ENCODE data around the gene PSPN. TPM values are rescaled to one million over a fixed set of nuclear protein-coding genes. Genes with fewer than 3 reads are reported as not detected.

Gene PSPN, protein sequence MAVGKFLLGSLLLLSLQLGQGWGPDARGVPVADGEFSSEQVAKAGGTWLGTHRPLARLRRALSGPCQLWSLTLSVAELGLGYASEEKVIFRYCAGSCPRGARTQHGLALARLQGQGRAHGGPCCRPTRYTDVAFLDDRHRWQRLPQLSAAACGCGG
- polyA plus RNA-seq (0.33 to 0.50 TPM (median 0.36 TPM) in 3 replicates), polyA minus RNA-seq (0.73 to 1.0 TPM (median 0.90 TPM) in 3 replicates)
- polyA plus RNA-seq (2011; ENCODE audit: low read depth): 0.74 TPM
- polyA plus RNA-seq (2011; cell fraction: cytosol; rRNA removed): 0.46 and 0.60 TPM in 2 replicates
- polyA plus RNA-seq (2011; cell fraction: nucleus; rRNA removed): 1.0 and 1.2 TPM in 2 replicates
- 0.78 and 0.96 TPM in 2 replicates for polyA plus RNA-seq (2012; ENCODE audit: low replicate concordance)
- not detected for polyA minus RNA-seq (2011; cell fraction: cytosol; rRNA and poly(A)+ RNA removed)
- polyA minus RNA-seq (2011; cell fraction: nucleus; rRNA and poly(A)+ RNA removed): 0.32 and 0.62 TPM in 2 replicates

- Histone ChIP-seq H3K9ac (ENCODE audit: control insufficient read depth, extremely low read depth, insufficient read depth, low read length) (no peak within 1 kb of the TSS), H3K9me1 (ENCODE audit: control insufficient read depth, extremely low read depth, insufficient read depth, low read length) (no peaks in the 10 kb centered on the region)
Measured at GRCh38 chr19:6375411-6376010, at the start of gene PSPN. PSPN (minus strand) TSS chr19:6375933; CDS start chr19:6375849, 84 bp downstream.

DNA sequence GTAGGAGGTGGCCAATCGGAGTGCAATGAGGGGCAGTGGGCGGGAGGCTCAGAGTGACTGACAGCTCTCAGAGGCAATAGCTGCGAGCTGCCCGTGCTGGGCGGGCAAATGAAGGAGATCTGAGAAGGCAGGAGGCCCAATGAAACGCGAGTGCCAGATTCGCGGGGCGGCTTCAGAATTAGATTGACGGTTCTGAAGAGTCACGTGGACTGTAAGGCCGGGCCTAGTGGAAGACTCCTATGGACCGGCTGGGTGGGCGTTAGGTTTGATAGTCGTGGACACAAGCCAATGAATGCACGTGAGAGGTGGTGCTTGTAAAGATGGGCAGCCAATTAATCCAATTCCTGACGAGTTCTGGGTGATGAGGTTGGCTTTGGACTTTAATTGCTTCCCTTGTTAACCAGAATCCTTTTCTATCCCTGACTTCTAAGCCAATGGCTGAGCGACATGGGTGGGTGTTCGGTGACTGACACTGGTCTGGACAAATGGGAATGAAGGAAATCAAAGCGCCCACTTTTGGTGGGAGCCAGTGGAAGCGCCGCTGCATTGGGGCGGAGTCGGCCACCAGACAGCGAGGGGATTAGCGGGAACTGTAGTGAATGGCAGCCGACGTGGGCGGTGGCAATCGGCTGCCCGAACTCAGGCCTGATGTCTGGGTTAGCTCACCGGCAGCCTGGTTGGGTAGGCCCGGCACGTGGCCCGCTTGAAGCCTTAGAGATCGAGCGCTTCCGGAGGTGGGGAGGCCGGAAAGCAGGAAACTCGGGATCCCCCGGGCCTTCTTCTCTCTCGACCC, 49.4 kb upstream of the PSPN start:
- H3K9ac ChIP-seq (ENCODE audit: control insufficient read depth, extremely low read depth, insufficient read depth, low read length): no peak overlapping the region
- no peaks in the 10 kb centered on the region for H3K9me3 ChIP-seq (ENCODE audit: control insufficient read depth, low read depth, low read length)
- dilution Hi-C loops (cut with MboI; ENCODE audit: extremely low pct_ligation_motif_present, low sequenced_read_pairs): no loop called here
- peak overlapping the region in 1 of 3 experiments; percentile 2 for H3K4me3 ChIP-seq (ENCODE audit: control insufficient read depth in 2 of 3, extremely low read depth in 1 of 3, insufficient read depth in 2 of 3, low read depth in 1 of 3, low read length in 3 of 3)
- peaks cover 11% of the 10 kb centered on the region for H3K4me1 ChIP-seq (ENCODE audit: control insufficient read depth, extremely low read depth, insufficient read depth, low read length)
- DNase-seq (ENCODE audit: low read depth, low spot score) (peak; percentile 100), FAIRE-seq (peak; percentile 99)
- TF ChIP-seq EZH2 (IDR thresholded peaks at IDR 0.05; ENCODE audit: low read length): no peak
- TF ChIP-seq CTCF (optimal IDR thresholded peaks at IDR 0.05 in 1 of 3, IDR thresholded peaks at IDR 0.05 in 1 of 3, conservative IDR thresholded peaks at IDR 0.05 in 1 of 3; ENCODE audit: extremely low read depth in 1 of 3, insufficient read depth in 2 of 3, low read length in 3 of 3): no peak
- peak overlapping the region; percentile 49 for H3K4me2 ChIP-seq (ENCODE audit: control insufficient read depth, extremely low read depth, insufficient read depth, low read depth, low read length)
- H3K79me2 ChIP-seq (ENCODE audit: control insufficient read depth, insufficient read depth, low read length): peaks cover 42% of the 10 kb centered on the region
- peaks cover 2% of the 10 kb centered on the region for H3K9me1 ChIP-seq (ENCODE audit: control insufficient read depth, extremely low read depth, insufficient read depth, low read length)
- H4K20me1 ChIP-seq (ENCODE audit: control insufficient read depth, extremely low read depth, insufficient read depth, low read length): peaks cover 14% of the 10 kb centered on the region
- peaks cover 8 to 20% of the 10 kb centered on the region in 2 experiments for H3K36me3 ChIP-seq (ENCODE audit: control insufficient read depth in 2 of 2, extremely low read depth in 1 of 2, insufficient read depth in 2 of 2, low read length in 2 of 2)
- peak overlapping the region; percentile 74 for H2AFZ ChIP-seq (ENCODE audit: control insufficient read depth, low read length)
- H3K27me3 ChIP-seq (ENCODE audit: control insufficient read depth, extremely low read depth, insufficient read depth, low read length): no peaks in the 10 kb centered on the region
- H3K27ac ChIP-seq (ENCODE audit: control insufficient read depth, insufficient read depth, low read length): peak overlapping the region; percentile 11

More at GRCh38 chr19:6375411-6376010, at the start of gene PSPN:
- H3K4me2 ChIP-seq (ENCODE audit: control insufficient read depth, extremely low read depth, insufficient read depth, low read depth, low read length): no peak within 1 kb of the TSS
- H3K27me3 ChIP-seq (ENCODE audit: control insufficient read depth, extremely low read depth, insufficient read depth, low read length): no peaks in the 10 kb centered on the region
- peaks cover 8 to 9% of the 10 kb centered on the region in 2 experiments for H3K36me3 ChIP-seq (ENCODE audit: control insufficient read depth in 2 of 2, extremely low read depth in 1 of 2, insufficient read depth in 2 of 2, low read length in 2 of 2)
- DNase-seq (ENCODE audit: low read depth, low spot score): no peak
- peaks cover 10% of the 10 kb centered on the region for H3K4me1 ChIP-seq (ENCODE audit: control insufficient read depth, extremely low read depth, insufficient read depth, low read length)
- dilution Hi-C loops (cut with MboI; ENCODE audit: extremely low pct_ligation_motif_present, low sequenced_read_pairs): no loop called here
- H3K9me3 ChIP-seq (ENCODE audit: control insufficient read depth, low read depth, low read length): no peaks in the 10 kb centered on the region
- H3K79me2 ChIP-seq (ENCODE audit: control insufficient read depth, insufficient read depth, low read length): no peaks in the 10 kb centered on the region
- no peaks in the 10 kb centered on the region for H4K20me1 ChIP-seq (ENCODE audit: control insufficient read depth, extremely low read depth, insufficient read depth, low read length)
- TF ChIP-seq EZH2 (IDR thresholded peaks at IDR 0.05; ENCODE audit: low read length) (no peak), CTCF (optimal IDR thresholded peaks at IDR 0.05 in 1 of 3, IDR thresholded peaks at IDR 0.05 in 1 of 3, conservative IDR thresholded peaks at IDR 0.05 in 1 of 3; ENCODE audit: extremely low read depth in 1 of 3, insufficient read depth in 2 of 3, low read length in 3 of 3) (no peak)
- no peak within 1 kb of the TSS for H3K27ac ChIP-seq (ENCODE audit: control insufficient read depth, insufficient read depth, low read length)
- H3K4me3 ChIP-seq (ENCODE audit: control insufficient read depth in 2 of 3, extremely low read depth in 1 of 3, insufficient read depth in 2 of 3, low read depth in 1 of 3, low read length in 3 of 3): no peak within 1 kb of the TSS
- no peak for FAIRE-seq
- no peak within 1 kb of the TSS for H2AFZ ChIP-seq (ENCODE audit: control insufficient read depth, low read length)

All from keratinocyte (primary cell).